Loucy (cell line): ENCODE measurements around the gene METTL18.
"Not testable (repeated sequence)": the region's sequence is repeated elsewhere in the genome, so short reads cannot be mapped to it uniquely, and the experiment has no call there.

ENCODE experiments used
- H2AFZ ChIP-seq: fragments of 200-600 bp; sonication (generic); 2 replicates; pipeline ENCODE4 v1.6.0; 2016; ENCODE audit warnings: antibody characterized with exemption, mild to moderate bottlenecking, low read length, moderate library complexity
- H3F3A ChIP-seq: fragments of 200-600 bp; 2 replicates; pipeline ENCODE4 v1.6.0; 2016; ENCODE audit warnings: antibody characterized with exemption, low read depth, mild to moderate bottlenecking
- H3K27me3 ChIP-seq: fragments of 200-600 bp; sonication (generic); 2 replicates; pipeline ENCODE4 v1.6.1; 2014; ENCODE audit warnings: low read length, mild to moderate bottlenecking; ENCODE audit not compliant: insufficient read depth, poor library complexity, severe bottlenecking
- H3K36me3 ChIP-seq: fragments of 200-600 bp; sonication (generic); 2 replicates; pipeline ENCODE4 v1.6.1; 2016; ENCODE audit warnings: low read length; ENCODE audit not compliant: insufficient read depth
- H3K4me1 ChIP-seq: fragments of 200-600 bp; sonication (generic); 2 replicates; pipeline ENCODE4 v1.5.1; 2014; ENCODE audit warnings: low read length, mild to moderate bottlenecking; ENCODE audit not compliant: insufficient read depth, poor library complexity, severe bottlenecking
- H3K4me2 ChIP-seq: fragments of 200-600 bp; sonication (generic); 2 replicates; pipeline ENCODE4 v1.6.0; 2014; ENCODE audit warnings: antibody characterized with exemption, low read length, low read depth, mild to moderate bottlenecking; ENCODE audit not compliant: poor library complexity, severe bottlenecking
- H3K4me3 ChIP-seq: fragments of 200-600 bp; sonication (generic); 2 replicates; pipeline ENCODE4 v1.5.1; 2014; ENCODE audit warnings: low read length, mild to moderate bottlenecking, mixed read lengths; ENCODE audit not compliant: poor library complexity, severe bottlenecking
- H3K79me2 ChIP-seq: fragments of 200-600 bp; sonication (generic); 2 replicates; pipeline ENCODE4 v1.6.1; 2014; ENCODE audit warnings: low read length; ENCODE audit not compliant: insufficient read depth
- H3K9ac ChIP-seq: fragments of 200-600 bp; sonication (generic); 2 replicates; pipeline ENCODE4 v1.6.0; 2014; ENCODE audit warnings: mild to moderate bottlenecking, low read depth, low read length, moderate library complexity; ENCODE audit not compliant: poor library complexity, severe bottlenecking
- H3K9me2 ChIP-seq: fragments of 200-600 bp; sonication (generic); replicated peaks from 2 replicates; pipeline ENCODE4 v1.6.1; 2016; ENCODE audit warnings: low read depth, low read length, mixed read lengths
- H3K9me3 ChIP-seq: fragments of 200-600 bp; sonication (generic); 2 replicates; pipeline ENCODE4 v1.6.1; 2014; ENCODE audit warnings: mild to moderate bottlenecking, antibody characterized with exemption, low read length, low read depth; ENCODE audit not compliant: insufficient read depth
- H4K20me1 ChIP-seq: fragments of 200-600 bp; sonication (generic); 2 replicates; pipeline ENCODE4 v1.6.0; 2014; ENCODE audit warnings: antibody characterized with exemption, low read length, mild to moderate bottlenecking; ENCODE audit not compliant: insufficient read depth, poor library complexity, severe bottlenecking
- EZH2phosphoT487 ChIP-seq: fragments of 200-600 bp; IDR thresholded peaks from 2 replicates; pipeline ENCODE4 v1.6.1; 2018; ENCODE audit warnings: antibody characterized with exemption, mild to moderate bottlenecking, moderate library complexity, borderline replicate concordance
- TF ChIP-seq, protein P1 (sequence below): fragments of 200-600 bp; sonication (generic); conservative IDR thresholded peaks from 2 replicates; pipeline ENCODE4 v1.5.1; 2014; ENCODE audit warnings: mild to moderate bottlenecking, antibody characterized with exemption, low read length

The METTL18 gene

DNA sequence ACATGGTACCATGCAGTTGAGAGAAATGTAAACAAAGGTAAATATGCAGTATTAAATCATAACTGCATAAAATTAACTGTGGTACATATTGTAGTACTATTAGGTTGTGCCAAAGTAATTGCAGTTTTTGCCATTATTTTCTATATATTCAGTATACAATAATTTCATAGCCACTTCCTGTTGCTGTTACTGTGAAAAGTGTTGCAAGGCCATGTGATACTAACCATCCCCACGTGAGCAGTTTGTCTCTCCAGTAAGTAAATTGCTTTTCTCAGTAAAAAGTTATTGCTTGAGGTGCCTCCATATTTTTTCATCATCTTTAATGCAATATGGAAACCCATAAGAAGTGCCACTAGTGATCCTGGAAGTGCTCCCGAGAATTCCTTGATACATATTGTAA lies 19.6 kb upstream of the METTL18 start:
- Histone ChIP-seq H3K79me2 (no peaks in the 10 kb centered on the region), H4K20me1 (no peaks in the 10 kb centered on the region), H3K9ac (no peak overlapping the region), H3F3A (no peaks in the 10 kb centered on the region), H3K9me2 (no peaks in the 10 kb centered on the region), H3K4me2 (no peak overlapping the region), H3K36me3 (peaks cover 57% of the 10 kb centered on the region), H2AFZ (no peak overlapping the region), H3K4me3 (no peak overlapping the region), H3K4me1 (peaks cover 11% of the 10 kb centered on the region), H3K9me3 (no peaks in the 10 kb centered on the region), H3K27me3 (no peaks in the 10 kb centered on the region)
- no peak for TF ChIP-seq EZH2phosphoT487
- TF ChIP-seq, protein P1, sequence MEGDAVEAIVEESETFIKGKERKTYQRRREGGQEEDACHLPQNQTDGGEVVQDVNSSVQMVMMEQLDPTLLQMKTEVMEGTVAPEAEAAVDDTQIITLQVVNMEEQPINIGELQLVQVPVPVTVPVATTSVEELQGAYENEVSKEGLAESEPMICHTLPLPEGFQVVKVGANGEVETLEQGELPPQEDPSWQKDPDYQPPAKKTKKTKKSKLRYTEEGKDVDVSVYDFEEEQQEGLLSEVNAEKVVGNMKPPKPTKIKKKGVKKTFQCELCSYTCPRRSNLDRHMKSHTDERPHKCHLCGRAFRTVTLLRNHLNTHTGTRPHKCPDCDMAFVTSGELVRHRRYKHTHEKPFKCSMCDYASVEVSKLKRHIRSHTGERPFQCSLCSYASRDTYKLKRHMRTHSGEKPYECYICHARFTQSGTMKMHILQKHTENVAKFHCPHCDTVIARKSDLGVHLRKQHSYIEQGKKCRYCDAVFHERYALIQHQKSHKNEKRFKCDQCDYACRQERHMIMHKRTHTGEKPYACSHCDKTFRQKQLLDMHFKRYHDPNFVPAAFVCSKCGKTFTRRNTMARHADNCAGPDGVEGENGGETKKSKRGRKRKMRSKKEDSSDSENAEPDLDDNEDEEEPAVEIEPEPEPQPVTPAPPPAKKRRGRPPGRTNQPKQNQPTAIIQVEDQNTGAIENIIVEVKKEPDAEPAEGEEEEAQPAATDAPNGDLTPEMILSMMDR = no peak

DNA sequence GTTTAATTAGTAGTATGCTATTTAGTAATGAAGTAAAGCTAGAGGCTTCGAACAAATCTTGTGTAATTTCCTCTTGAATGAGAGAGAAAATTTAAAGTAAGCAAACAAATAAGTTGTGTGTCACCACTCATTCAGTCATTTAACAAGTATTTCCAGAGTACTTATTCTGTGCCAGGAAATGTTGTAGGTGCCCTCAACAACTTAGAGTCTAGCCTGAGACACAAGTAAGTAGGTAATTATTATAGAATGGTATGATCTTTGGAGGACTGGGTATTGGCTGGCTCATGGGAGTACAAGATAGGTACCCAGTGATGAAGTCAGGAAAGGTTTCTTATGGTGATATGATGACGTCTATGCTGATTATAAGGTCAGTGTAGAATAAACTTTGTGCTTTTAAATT lies 17.4 kb upstream of the METTL18 start:
- Histone ChIP-seq H3K36me3 (peaks cover 59% of the 10 kb centered on the region), H3K4me2 (no peak overlapping the region), H2AFZ (no peak overlapping the region), H3K9ac (no peak overlapping the region), H3K9me2 (no peaks in the 10 kb centered on the region), H4K20me1 (no peaks in the 10 kb centered on the region), H3K79me2 (no peaks in the 10 kb centered on the region), H3K9me3 (no peaks in the 10 kb centered on the region), H3K27me3 (no peaks in the 10 kb centered on the region), H3K4me3 (no peak overlapping the region), H3K4me1 (peaks cover 11% of the 10 kb centered on the region), H3F3A (no peaks in the 10 kb centered on the region)
- TF ChIP-seq, protein P1 = no peak
- no peak for TF ChIP-seq EZH2phosphoT487

- Histone ChIP-seq H3K4me1 (peaks cover 11% of the 10 kb centered on the region), H3K36me3 (peaks cover 59% of the 10 kb centered on the region)
- not testable (repeated sequence) for H3K4me3 ChIP-seq, H4K20me1 ChIP-seq, H3K9ac ChIP-seq, H3K79me2 ChIP-seq, H3K27me3 ChIP-seq, H2AFZ ChIP-seq, H3K9me3 ChIP-seq, H3K4me2 ChIP-seq, H3F3A ChIP-seq, H3K9me2 ChIP-seq
These were observed 16.8 kb upstream of the METTL18 start for GRCh38 chr1:169811418-169812035.
